Astrocyte (in vitro differentiated cells and primary cell): ENCODE results near the gene RPS6KL1.

Experiments
- EZH2 ChIP-seq: IDR thresholded peaks from 2 replicates; pipeline ENCODE4 v1.6.1; 2012; ENCODE audit warnings: mild to moderate bottlenecking, low read length, inconsistent platforms; ENCODE audit not compliant: insufficient read depth
- TF ChIP-seq, protein P1 (sequence below): IDR thresholded peaks from 2 replicates; pipeline ENCODE4 v1.5.1; 2011; ENCODE audit warnings: low read depth, mild to moderate bottlenecking, inconsistent platforms, low read length, moderate library complexity; ENCODE audit not compliant: insufficient read depth

DNA sequence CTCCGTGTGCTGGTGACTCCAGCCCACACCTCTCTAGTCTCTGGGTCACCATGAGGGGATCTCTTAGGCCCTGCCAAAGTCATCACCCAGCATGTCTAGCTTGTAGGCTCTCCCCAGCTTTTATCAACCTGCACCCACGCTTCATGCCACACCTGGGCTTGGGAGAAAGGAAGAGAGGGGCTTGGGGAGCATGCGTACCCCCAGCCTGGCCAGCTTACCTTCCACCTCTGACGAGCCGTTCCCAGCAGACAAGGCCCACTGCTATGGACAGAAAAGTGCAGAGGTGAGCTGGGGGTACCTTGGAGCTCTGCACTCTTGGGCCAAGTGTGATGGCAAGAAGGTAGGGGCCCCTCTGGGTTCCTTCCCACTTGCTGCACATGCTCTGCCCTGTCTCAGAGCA, 30.6 kb upstream of the RPS6KL1 start:
- TF ChIP-seq, protein P1, sequence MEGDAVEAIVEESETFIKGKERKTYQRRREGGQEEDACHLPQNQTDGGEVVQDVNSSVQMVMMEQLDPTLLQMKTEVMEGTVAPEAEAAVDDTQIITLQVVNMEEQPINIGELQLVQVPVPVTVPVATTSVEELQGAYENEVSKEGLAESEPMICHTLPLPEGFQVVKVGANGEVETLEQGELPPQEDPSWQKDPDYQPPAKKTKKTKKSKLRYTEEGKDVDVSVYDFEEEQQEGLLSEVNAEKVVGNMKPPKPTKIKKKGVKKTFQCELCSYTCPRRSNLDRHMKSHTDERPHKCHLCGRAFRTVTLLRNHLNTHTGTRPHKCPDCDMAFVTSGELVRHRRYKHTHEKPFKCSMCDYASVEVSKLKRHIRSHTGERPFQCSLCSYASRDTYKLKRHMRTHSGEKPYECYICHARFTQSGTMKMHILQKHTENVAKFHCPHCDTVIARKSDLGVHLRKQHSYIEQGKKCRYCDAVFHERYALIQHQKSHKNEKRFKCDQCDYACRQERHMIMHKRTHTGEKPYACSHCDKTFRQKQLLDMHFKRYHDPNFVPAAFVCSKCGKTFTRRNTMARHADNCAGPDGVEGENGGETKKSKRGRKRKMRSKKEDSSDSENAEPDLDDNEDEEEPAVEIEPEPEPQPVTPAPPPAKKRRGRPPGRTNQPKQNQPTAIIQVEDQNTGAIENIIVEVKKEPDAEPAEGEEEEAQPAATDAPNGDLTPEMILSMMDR: no peak
- TF ChIP-seq EZH2: no peak
